ENCODE data around the gene CTCFL.
A peak's percentile ranks its signal among the peaks of the same experiment; 100 is the strongest.

Gene CTCFL

DNA sequence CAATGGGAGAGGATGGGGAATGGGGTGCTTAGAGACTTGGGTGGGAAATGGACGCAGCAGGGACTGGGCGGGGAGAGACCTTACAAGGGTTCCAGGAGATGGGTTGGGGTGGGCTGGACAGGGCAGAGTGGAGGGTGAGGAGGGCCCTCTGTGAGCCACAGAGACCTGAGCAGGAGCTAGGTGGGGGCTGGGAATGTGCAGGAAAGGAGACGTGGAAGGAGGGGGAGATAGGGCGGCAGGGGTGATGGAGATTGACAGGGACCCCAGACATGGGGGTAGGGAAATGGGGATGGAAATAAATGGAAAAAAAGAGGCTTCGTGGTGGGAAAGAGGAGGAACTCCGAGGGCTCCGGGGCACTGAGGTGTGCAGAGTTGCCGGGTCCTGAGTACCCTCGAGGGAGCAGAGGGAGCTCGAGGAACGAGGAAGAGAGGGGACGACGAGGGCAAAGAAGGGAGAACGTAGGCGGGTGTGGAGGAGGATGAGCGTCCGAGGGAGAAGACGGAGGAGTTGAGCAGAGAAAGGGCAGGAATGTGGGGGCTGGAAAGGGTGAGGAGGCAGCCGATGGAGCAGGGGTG, 2.0 kb upstream of the CTCFL start:
- Histone ChIP-seq H3K4ac (ENCODE audit: low read length) (no peak overlapping the region), H3K4me3 (ENCODE audit: low read length in 2 of 2) (no peak overlapping the region), H3K4me2 (ENCODE audit: insufficient read depth, low read length, poor library complexity, severe bottlenecking) (no peak overlapping the region), H2BK15ac (ENCODE audit: low read length) (no peak overlapping the region), H3K14ac (ENCODE audit: low read length) (no peak overlapping the region), H3K79me1 (ENCODE audit: low read depth, low read length) (peaks cover 2% of the 10 kb centered on the region), H3K23ac (ENCODE audit: low read depth, low read length, poor library complexity) (no peak overlapping the region), H2BK12ac (ENCODE audit: low read length) (no peak overlapping the region), H2BK120ac (ENCODE audit: low read depth, low read length) (no peak overlapping the region), H3K9me3 (replicated peaks in 1 of 2; ENCODE audit: control insufficient read depth in 2 of 2, insufficient read depth in 1 of 2, low read depth in 1 of 2, low read length in 2 of 2) (no peaks in the 10 kb centered on the region), H4K91ac (ENCODE audit: low read depth, low read length, poor library complexity) (peak overlapping the region; percentile 81), H3K27me3 (ENCODE audit: control insufficient read depth in 3 of 3, insufficient read depth in 3 of 3, low read depth in 1 of 3, low read length in 3 of 3) (peaks cover 0 to 20% (median 0%) of the 10 kb centered on the region in 3 experiments), H4K8ac (ENCODE audit: low read depth, low read length) (peak overlapping the region; percentile 93), H2AFZ (ENCODE audit: low read length) (no peak overlapping the region), H3K18ac (ENCODE audit: low read length) (peak overlapping the region; percentile 49), H3K9ac (ENCODE audit: low read depth, low read length, poor library complexity) (no peak overlapping the region), H3K4me1 (ENCODE audit: control insufficient read depth in 2 of 2, insufficient read depth in 1 of 2, low read depth in 1 of 2, low read length in 2 of 2) (peaks cover 0 to 2% of the 10 kb centered on the region in 2 donors), H3K36me3 (replicated peaks in 1 of 2; ENCODE audit: control insufficient read depth in 2 of 2, insufficient read depth in 2 of 2, low read length in 2 of 2) (no peaks in the 10 kb centered on the region), H3K27ac (replicated peaks; ENCODE audit: low read length) (no peak overlapping the region), H2AK5ac (ENCODE audit: low read depth, low read length) (peak overlapping the region; percentile 72), H2BK5ac (ENCODE audit: low read length) (no peak overlapping the region)
- no peak for DNase-seq (ENCODE audit: low spot score)
- WGBS, 2 donors (ENCODE audit: extremely low coverage in 2 of 2, insufficient read length in 2 of 2, insufficient replicate concordance in 1 of 2), result no CpG with 5 or more reads among the region's 19 CpGs

DNA sequence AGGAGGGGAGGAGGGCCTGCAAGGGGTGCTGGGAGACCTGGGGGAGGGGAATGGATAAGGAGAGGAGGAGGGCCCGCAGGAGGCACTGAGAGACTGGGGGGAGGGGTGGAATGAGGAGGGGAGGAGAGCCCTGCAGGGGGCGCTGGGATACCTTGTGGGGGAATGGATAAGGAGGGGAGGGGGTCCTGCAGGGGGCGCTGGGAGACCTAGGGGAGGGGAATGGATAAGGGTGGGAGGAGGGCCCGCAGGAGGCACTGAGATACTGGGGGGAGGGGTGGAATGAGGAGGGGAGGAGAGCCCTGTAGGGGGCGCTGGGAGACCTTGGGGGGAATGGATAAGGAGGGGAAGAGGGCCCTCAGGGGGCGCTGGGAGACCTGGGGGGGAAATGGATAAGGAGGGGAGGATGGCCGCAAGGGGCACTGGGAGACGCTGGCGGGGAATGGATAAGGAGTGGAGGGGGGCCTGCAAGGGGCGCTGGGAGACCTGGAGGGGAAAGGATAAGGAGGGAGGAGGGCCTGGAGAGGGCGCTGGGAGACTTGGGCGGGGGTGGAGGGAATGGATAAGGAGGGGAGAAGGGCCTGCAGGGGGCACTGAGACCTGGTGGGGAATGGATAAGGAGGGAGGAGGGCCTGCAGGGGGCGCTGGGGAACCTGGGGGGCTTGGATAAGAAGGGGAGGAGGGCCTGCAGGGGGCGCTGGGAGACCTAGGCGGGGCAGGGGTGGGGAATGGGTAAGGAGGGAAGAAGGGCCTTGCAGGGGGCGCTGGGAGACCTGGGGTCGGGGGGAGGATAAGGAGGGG, 1.3 kb upstream of the CTCFL start:
- Histone ChIP-seq H3K23ac (ENCODE audit: low read depth, low read length, poor library complexity) (no peak overlapping the region), H2AFZ (ENCODE audit: low read length) (no peak overlapping the region), H3K9ac (ENCODE audit: low read depth, low read length, poor library complexity) (no peak overlapping the region), H2BK120ac (ENCODE audit: low read depth, low read length) (no peak overlapping the region), H3K14ac (ENCODE audit: low read length) (no peak overlapping the region), H3K9me3 (replicated peaks in 1 of 2; ENCODE audit: control insufficient read depth in 2 of 2, insufficient read depth in 1 of 2, low read depth in 1 of 2, low read length in 2 of 2) (no peaks in the 10 kb centered on the region), H3K4me2 (ENCODE audit: insufficient read depth, low read length, poor library complexity, severe bottlenecking) (no peak overlapping the region), H3K79me1 (ENCODE audit: low read depth, low read length) (peaks cover 2% of the 10 kb centered on the region), H3K4ac (ENCODE audit: low read length) (no peak overlapping the region), H3K4me1 (ENCODE audit: control insufficient read depth in 2 of 2, insufficient read depth in 1 of 2, low read depth in 1 of 2, low read length in 2 of 2) (peaks cover 0 to 2% of the 10 kb centered on the region in 2 donors), H3K4me3 (ENCODE audit: low read length in 2 of 2) (no peak overlapping the region), H4K8ac (ENCODE audit: low read depth, low read length) (no peak overlapping the region), H2BK15ac (ENCODE audit: low read length) (no peak overlapping the region), H2BK5ac (ENCODE audit: low read length) (no peak overlapping the region), H2BK12ac (ENCODE audit: low read length) (no peak overlapping the region), H3K27ac (replicated peaks; ENCODE audit: low read length) (no peak overlapping the region), H2AK5ac (ENCODE audit: low read depth, low read length) (no peak overlapping the region), H3K36me3 (replicated peaks in 1 of 2; ENCODE audit: control insufficient read depth in 2 of 2, insufficient read depth in 2 of 2, low read length in 2 of 2) (no peaks in the 10 kb centered on the region), H4K91ac (ENCODE audit: low read depth, low read length, poor library complexity) (no peak overlapping the region), H3K27me3 (ENCODE audit: control insufficient read depth in 3 of 3, insufficient read depth in 3 of 3, low read depth in 1 of 3, low read length in 3 of 3) (peaks cover 0 to 25% (median 0%) of the 10 kb centered on the region in 3 experiments), H3K18ac (ENCODE audit: low read length) (no peak overlapping the region)
- no CpG with 5 or more reads among the region's 17 CpGs for WGBS, 2 donors (ENCODE audit: extremely low coverage in 2 of 2, insufficient read length in 2 of 2, insufficient replicate concordance in 1 of 2)
- no peak for DNase-seq (ENCODE audit: low spot score)

DNA sequence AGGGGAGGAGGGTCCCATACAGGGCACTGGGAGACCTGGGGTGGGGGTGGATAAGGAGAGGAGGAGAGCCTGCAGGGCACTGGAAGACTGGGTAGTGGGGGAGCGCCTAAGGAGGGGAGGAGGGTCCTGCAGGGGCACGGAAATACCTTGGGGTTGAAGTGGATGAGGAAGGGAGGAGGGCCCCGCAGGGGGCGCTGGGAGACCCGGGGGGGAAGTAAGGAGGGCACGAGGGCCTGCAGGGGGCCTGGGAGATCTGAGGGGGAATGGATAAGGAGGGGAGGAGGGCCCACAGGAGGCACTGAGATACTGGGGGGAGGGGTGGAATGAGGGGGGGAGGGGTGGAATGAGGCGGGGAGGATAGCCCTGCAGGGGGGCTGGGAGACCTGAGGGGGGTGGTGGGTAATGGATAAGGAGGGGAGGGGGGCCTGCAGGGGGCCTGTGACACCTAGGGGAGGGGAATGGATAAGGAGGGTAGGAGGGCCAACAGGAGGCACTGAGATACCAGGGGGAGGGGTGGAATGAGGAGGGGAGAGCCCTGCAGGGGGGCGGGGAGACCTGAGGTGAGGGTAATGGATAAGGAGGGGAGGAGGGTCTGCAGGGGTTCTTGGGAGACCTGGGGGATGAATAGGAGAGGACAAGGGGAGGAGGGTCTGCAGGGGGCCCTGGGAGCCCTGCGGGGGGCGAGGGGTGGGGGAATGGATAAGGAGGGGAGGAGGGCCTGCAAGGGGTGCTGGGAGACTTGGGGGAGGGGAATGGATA, 567 bp upstream of the CTCFL start:
- Histone ChIP-seq H2BK120ac (ENCODE audit: low read depth, low read length) (no peak overlapping the region), H3K27me3 (ENCODE audit: control insufficient read depth in 3 of 3, insufficient read depth in 3 of 3, low read depth in 1 of 3, low read length in 3 of 3) (peaks cover 0 to 32% (median 0%) of the 10 kb centered on the region in 3 experiments), H3K9ac (ENCODE audit: low read depth, low read length, poor library complexity) (no peak overlapping the region), H3K23ac (ENCODE audit: low read depth, low read length, poor library complexity) (no peak overlapping the region), H3K4me3 (ENCODE audit: low read length in 2 of 2) (no peak overlapping the region), H3K4ac (ENCODE audit: low read length) (no peak overlapping the region), H4K8ac (ENCODE audit: low read depth, low read length) (no peak overlapping the region), H3K36me3 (replicated peaks in 1 of 2; ENCODE audit: control insufficient read depth in 2 of 2, insufficient read depth in 2 of 2, low read length in 2 of 2) (no peaks in the 10 kb centered on the region), H2AFZ (ENCODE audit: low read length) (no peak overlapping the region), H3K79me1 (ENCODE audit: low read depth, low read length) (peaks cover 2% of the 10 kb centered on the region), H3K14ac (ENCODE audit: low read length) (no peak overlapping the region), H3K4me2 (ENCODE audit: insufficient read depth, low read length, poor library complexity, severe bottlenecking) (no peak overlapping the region), H3K18ac (ENCODE audit: low read length) (peak overlapping the region; percentile 24), H3K4me1 (ENCODE audit: control insufficient read depth in 2 of 2, insufficient read depth in 1 of 2, low read depth in 1 of 2, low read length in 2 of 2) (peaks cover 0 to 2% of the 10 kb centered on the region in 2 donors), H4K91ac (ENCODE audit: low read depth, low read length, poor library complexity) (no peak overlapping the region), H2BK15ac (ENCODE audit: low read length) (no peak overlapping the region), H2BK5ac (ENCODE audit: low read length) (no peak overlapping the region), H2AK5ac (ENCODE audit: low read depth, low read length) (no peak overlapping the region), H2BK12ac (ENCODE audit: low read length) (no peak overlapping the region), H3K27ac (replicated peaks; ENCODE audit: low read length) (no peak overlapping the region), H3K9me3 (replicated peaks in 1 of 2; ENCODE audit: control insufficient read depth in 2 of 2, insufficient read depth in 1 of 2, low read depth in 1 of 2, low read length in 2 of 2) (no peaks in the 10 kb centered on the region)
- no peak for DNase-seq (ENCODE audit: low spot score)
- no CpG with 5 or more reads among the region's 10 CpGs for WGBS, 2 donors (ENCODE audit: extremely low coverage in 2 of 2, insufficient read length in 2 of 2, insufficient replicate concordance in 1 of 2)

DNA sequence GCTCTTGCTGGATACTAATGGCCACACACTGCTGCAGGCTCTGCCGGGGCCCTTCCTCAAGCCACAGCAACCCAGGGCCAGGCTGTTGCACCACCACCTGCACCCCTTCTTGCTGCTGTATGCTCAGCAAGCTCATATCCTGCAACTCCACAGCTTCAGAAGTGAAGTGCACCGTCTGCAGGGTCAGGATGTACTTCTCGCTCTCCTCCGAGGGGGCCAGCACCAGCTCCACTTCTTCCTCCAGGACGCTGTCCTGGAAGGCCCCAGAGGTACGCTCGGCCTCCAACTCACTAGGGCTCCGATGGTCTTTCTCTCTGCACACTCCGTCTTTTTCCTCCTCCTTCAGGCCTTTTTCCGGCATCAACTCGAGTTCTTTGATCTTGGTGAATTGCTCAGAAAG, 1.2 kb downstream of the CTCFL start:
- no peak overlapping the region for H3K27ac ChIP-seq (replicated peaks; ENCODE audit: low read length)
- H3K4me3 ChIP-seq (ENCODE audit: low read length in 2 of 2), result no peak overlapping the region
- H2BK5ac ChIP-seq (ENCODE audit: low read length), result no peak overlapping the region
- H2AK5ac ChIP-seq (ENCODE audit: low read depth, low read length), result no peak overlapping the region
- H3K18ac ChIP-seq (ENCODE audit: low read length), result peak overlapping the region; percentile 23
- H3K4ac ChIP-seq (ENCODE audit: low read length), result no peak overlapping the region
- no peak overlapping the region for H4K8ac ChIP-seq (ENCODE audit: low read depth, low read length)
- peaks cover 2% of the 10 kb centered on the region for H3K79me1 ChIP-seq (ENCODE audit: low read depth, low read length)
- no peak overlapping the region for H3K23ac ChIP-seq (ENCODE audit: low read depth, low read length, poor library complexity)
- no peak overlapping the region for H4K91ac ChIP-seq (ENCODE audit: low read depth, low read length, poor library complexity)
- no peak overlapping the region for H3K9ac ChIP-seq (ENCODE audit: low read depth, low read length, poor library complexity)
- no CpG with 5 or more reads among the region's 11 CpGs for WGBS, 2 donors (ENCODE audit: extremely low coverage in 2 of 2, insufficient read length in 2 of 2, insufficient replicate concordance in 1 of 2)
- DNase-seq (ENCODE audit: low spot score), result no peak
- peaks cover 0 to 31% (median 0%) of the 10 kb centered on the region in 3 experiments for H3K27me3 ChIP-seq (ENCODE audit: control insufficient read depth in 3 of 3, insufficient read depth in 3 of 3, low read depth in 1 of 3, low read length in 3 of 3)
- no peak overlapping the region for H3K14ac ChIP-seq (ENCODE audit: low read length)
- no peak overlapping the region for H2AFZ ChIP-seq (ENCODE audit: low read length)
- no peaks in the 10 kb centered on the region for H3K9me3 ChIP-seq (replicated peaks in 1 of 2; ENCODE audit: control insufficient read depth in 2 of 2, insufficient read depth in 1 of 2, low read depth in 1 of 2, low read length in 2 of 2)
- no peak overlapping the region for H2BK15ac ChIP-seq (ENCODE audit: low read length)
- peaks cover 0 to 2% of the 10 kb centered on the region in 2 donors for H3K4me1 ChIP-seq (ENCODE audit: control insufficient read depth in 2 of 2, insufficient read depth in 1 of 2, low read depth in 1 of 2, low read length in 2 of 2)
- no peak overlapping the region for H2BK12ac ChIP-seq (ENCODE audit: low read length)
- H3K36me3 ChIP-seq (replicated peaks in 1 of 2; ENCODE audit: control insufficient read depth in 2 of 2, insufficient read depth in 2 of 2, low read length in 2 of 2), result no peaks in the 10 kb centered on the region
- H2BK120ac ChIP-seq (ENCODE audit: low read depth, low read length), result no peak overlapping the region
- no peak overlapping the region for H3K4me2 ChIP-seq (ENCODE audit: insufficient read depth, low read length, poor library complexity, severe bottlenecking)
